Neural cell (in vitro differentiated cells): ENCODE measurements around the gene CPAMD8. TPM values are rescaled to one million over a fixed set of nuclear protein-coding genes. Genes with fewer than 3 reads are reported as not detected.

ENCODE experiments used
- H2AFZ ChIP-seq: fragments of 200-600, 300-800 bp; sonication (generic), shearing (Covaris generic); 2 replicates; pipeline ENCODE4 v1.6.0; 2014; ENCODE audit warnings: low read depth, mild to moderate bottlenecking, antibody characterized with exemption, low read length, moderate library complexity
- H3F3A ChIP-seq: fragments of 200-600 bp; shearing (Covaris generic); 2 replicates; pipeline ENCODE4 v1.6.1; 2016; ENCODE audit warnings: mild to moderate bottlenecking, moderate library complexity, mixed read lengths, antibody characterized with exemption, low read length; ENCODE audit not compliant: insufficient read depth, poor library complexity, severe bottlenecking
- H3K27ac ChIP-seq: fragments of 200-600, 300-800 bp; sonication (generic), shearing (Covaris generic); 2 replicates; pipeline ENCODE4 v1.5.1; 2014; ENCODE audit warnings: mild to moderate bottlenecking, low read length, moderate library complexity
- H3K27me3 ChIP-seq: fragments of 300-800, 200-600 bp; sonication (generic), shearing (Covaris generic); 2 replicates; pipeline ENCODE4 v1.6.0; 2014; ENCODE audit warnings: mild to moderate bottlenecking, low read depth, low read length, moderate library complexity; ENCODE audit not compliant: insufficient read depth
- H3K36me3 ChIP-seq: fragments of 300-800, 200-600 bp; sonication (generic), shearing (Covaris generic); 2 replicates; pipeline ENCODE4 v1.5.1; 2014; ENCODE audit warnings: mild to moderate bottlenecking, antibody characterized with exemption, low read length, moderate library complexity; ENCODE audit not compliant: insufficient read depth
- H3K4me2 ChIP-seq: fragments of 300-800, 200-600 bp; sonication (generic), shearing (Covaris generic); 2 replicates; pipeline ENCODE4 v1.6.0; 2014; ENCODE audit warnings: mild to moderate bottlenecking, low read length
- H3K4me3 ChIP-seq: fragments of 300-800, 200-600 bp; sonication (generic), shearing (Covaris generic); 2 replicates; pipeline ENCODE4 v1.5.1; 2014; ENCODE audit warnings: mild to moderate bottlenecking, low read length, moderate library complexity
- H3K79me2 ChIP-seq: fragments of 200-600 bp; shearing (Covaris generic); replicated peaks from 2 replicates; pipeline ENCODE4 v1.6.0; 2014; ENCODE audit warnings: mild to moderate bottlenecking, low read length, moderate library complexity; ENCODE audit not compliant: insufficient read depth
- H3K9ac ChIP-seq: fragments of 300-800, 200-600 bp; sonication (generic), shearing (Covaris generic); 2 replicates; pipeline ENCODE4 v1.6.1; 2016; ENCODE audit warnings: mild to moderate bottlenecking, low read length, mixed read lengths
- H3K9me2 ChIP-seq: fragments of 200-600 bp; shearing (Covaris generic); 2 replicates; pipeline ENCODE4 v1.6.1; 2016; ENCODE audit warnings: mild to moderate bottlenecking, low read length, mixed read lengths; ENCODE audit not compliant: insufficient read depth
- H3K9me3 ChIP-seq: fragments of 200-600, 300-800 bp; sonication (generic), shearing (Covaris generic); 2 replicates; pipeline ENCODE4 v1.6.1; 2016; ENCODE audit warnings: mild to moderate bottlenecking, mixed run types, low read length, moderate library complexity, mixed read lengths
- H4K20me1 ChIP-seq: fragments of 200-600 bp; shearing (Covaris generic); 2 replicates; pipeline ENCODE4 v1.6.1; 2016; ENCODE audit warnings: mild to moderate bottlenecking, mixed run types; ENCODE audit not compliant: insufficient read depth
- CTCF ChIP-seq: fragments of 450-650 bp; IDR thresholded peaks from 2 replicates; pipeline ENCODE4 v1.5.1; 2014; ENCODE audit warnings: antibody characterized with exemption, mild to moderate bottlenecking, moderate library complexity; ENCODE audit not compliant: poor library complexity, severe bottlenecking
- EP300 ChIP-seq: fragments of 450-650 bp; conservative IDR thresholded peaks from 2 replicates; pipeline ENCODE4 v1.6.1; 2014; ENCODE audit warnings: antibody characterized with exemption, mild to moderate bottlenecking, moderate library complexity; ENCODE audit not compliant: poor library complexity, severe bottlenecking
- EZH2 ChIP-seq: fragments of 200-600, 300-800 bp; shearing (Covaris generic), sonication (generic); IDR thresholded peaks from 2 replicates; pipeline ENCODE4 v1.6.1; 2014; ENCODE audit warnings: antibody characterized with exemption, low read length, borderline replicate concordance, mild to moderate bottlenecking; ENCODE audit not compliant: insufficient read depth, poor library complexity, severe bottlenecking
- MXI1 ChIP-seq: fragments of 450-650 bp; conservative IDR thresholded peaks from 2 replicates; pipeline ENCODE4 v1.6.1; 2014; ENCODE audit warnings: antibody characterized with exemption, mild to moderate bottlenecking; ENCODE audit not compliant: poor library complexity, severe bottlenecking
- POLR2AphosphoS5 ChIP-seq: IDR thresholded peaks from 2 replicates; pipeline ENCODE4 v1.6.1; 2012
- RAD21 ChIP-seq: fragments of 450-650 bp; conservative IDR thresholded peaks from 2 replicates; pipeline ENCODE4 v1.6.1; 2014; ENCODE audit warnings: antibody characterized with exemption, mild to moderate bottlenecking, moderate library complexity
- REST ChIP-seq: IDR thresholded peaks from 2 replicates; pipeline ENCODE4 v1.6.1; 2012; ENCODE audit warnings: borderline replicate concordance
- SMC3 ChIP-seq: fragments of 450-650 bp; conservative IDR thresholded peaks from 2 replicates; pipeline ENCODE4 v1.6.1; 2014; ENCODE audit warnings: antibody characterized with exemption, mild to moderate bottlenecking, moderate library complexity; ENCODE audit not compliant: poor library complexity
- TAF1 ChIP-seq: IDR thresholded peaks from 2 replicates; pipeline ENCODE4 v1.6.1; 2012; ENCODE audit warnings: low read depth
- polyA plus RNA-seq: library from polyadenylated mRNA; depleted of rRNA; stranded (reverse); fragments of >200 nt; gene quantifications from 2 replicates; pipeline ENCODE4 v1.2.3, GENCODE V29; 2014

Gene CPAMD8
- polyA plus RNA-seq, 1 donor from 2014 or later: 1.9 TPM

- TF ChIP-seq POLR2AphosphoS5: no peak
- no peak for TF ChIP-seq RAD21
- TF ChIP-seq SMC3: no peak
- no peak for TF ChIP-seq EZH2
- no peak for TF ChIP-seq CTCF
- TF ChIP-seq MXI1: no peak
- TF ChIP-seq REST: no peak
- Histone ChIP-seq H3K36me3 (no peaks in the 10 kb centered on the region), H4K20me1 (no peaks in the 10 kb centered on the region), H3K9me2 (no peaks in the 10 kb centered on the region), H3K4me3 (no peak overlapping the region), H3K27ac (no peak overlapping the region), H3K9ac (no peak overlapping the region), H3K27me3 (no peaks in the 10 kb centered on the region), H3K9me3 (no peaks in the 10 kb centered on the region), H3F3A (no peaks in the 10 kb centered on the region), H3K79me2 (no peaks in the 10 kb centered on the region), H3K4me2 (no peak overlapping the region), H2AFZ (no peak overlapping the region)
Measured at GRCh38 chr19:16872728-16873127, 153.9 kb downstream of the CPAMD8 start.

DNA sequence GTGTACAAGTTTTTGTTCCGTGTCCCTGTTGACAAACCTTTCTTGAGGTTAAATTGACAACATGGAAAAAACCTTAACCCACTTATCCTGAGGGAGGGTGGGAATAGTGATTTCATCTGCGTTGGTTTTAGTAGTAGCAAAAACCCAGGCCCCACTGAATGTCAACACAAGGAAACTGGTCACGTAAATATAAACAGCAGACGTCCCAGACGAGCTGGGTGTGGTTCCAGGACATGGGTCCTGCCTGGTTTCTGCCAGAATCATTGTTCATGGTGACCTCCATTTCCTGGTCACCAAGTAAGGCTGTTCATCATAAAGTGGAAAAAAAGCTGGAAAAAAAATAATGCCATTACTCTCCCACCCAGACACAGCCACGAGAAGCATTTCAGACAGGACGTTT lies 154.7 kb downstream of the CPAMD8 start:
- Histone ChIP-seq H3K36me3 (peaks cover 4% of the 10 kb centered on the region), H3K4me3 (no peak overlapping the region), H3K79me2 (no peaks in the 10 kb centered on the region), H3K9ac (no peak overlapping the region), H4K20me1 (no peaks in the 10 kb centered on the region), H3K9me2 (no peaks in the 10 kb centered on the region), H3K27ac (no peak overlapping the region), H3K27me3 (no peaks in the 10 kb centered on the region), H3K4me2 (no peak overlapping the region), H3K9me3 (no peaks in the 10 kb centered on the region), H2AFZ (no peak overlapping the region), H3F3A (no peaks in the 10 kb centered on the region)
- TF ChIP-seq EZH2: no peak
- TF ChIP-seq TAF1: no peak
- no peak for TF ChIP-seq POLR2AphosphoS5

DNA sequence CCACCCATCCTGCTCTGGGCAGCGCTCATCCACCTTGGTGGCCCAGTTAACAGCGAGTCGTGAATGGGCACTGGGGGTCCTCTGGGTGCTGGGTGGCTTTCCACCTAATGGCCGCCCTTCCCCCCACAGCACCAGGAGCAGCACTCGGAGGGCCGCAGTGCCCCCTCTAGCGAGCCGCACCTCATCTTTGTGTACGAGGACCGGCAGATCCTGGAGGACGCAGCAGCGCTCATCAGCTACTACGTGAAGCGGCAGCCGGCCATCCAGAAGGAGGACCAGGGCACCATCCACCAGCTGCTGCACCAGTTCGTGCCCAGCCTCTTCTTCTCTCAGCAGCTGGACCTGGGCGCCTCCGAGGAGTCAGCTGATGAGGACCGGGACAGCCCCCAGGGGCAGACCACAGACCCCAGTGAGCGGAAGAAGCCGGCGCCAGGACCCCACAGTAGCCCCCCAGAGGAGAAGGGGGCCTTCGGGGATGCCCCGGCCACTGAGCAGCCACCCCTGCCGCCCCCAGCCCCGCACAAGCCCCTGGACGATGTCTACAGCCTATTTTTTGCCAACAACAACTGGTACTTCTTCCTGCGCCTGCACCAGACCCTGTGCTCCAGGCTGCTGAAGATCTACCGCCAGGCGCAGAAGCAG lies 157.2 kb downstream of the CPAMD8 start:
- H2AFZ ChIP-seq: no peak overlapping the region
- TF ChIP-seq REST (no peak), MXI1 (no peak), SMC3 (no peak), EP300 (no peak), EZH2 (no peak), CTCF (no peak), POLR2AphosphoS5 (no peak), RAD21 (no peak), TAF1 (no peak)
- no peak overlapping the region for H3K9ac ChIP-seq
- H3K27me3 ChIP-seq: no peaks in the 10 kb centered on the region
- H3K4me2 ChIP-seq: no peak overlapping the region
- H3K36me3 ChIP-seq: peaks cover 4% of the 10 kb centered on the region
- H3K9me3 ChIP-seq: no peaks in the 10 kb centered on the region
- no peaks in the 10 kb centered on the region for H3K9me2 ChIP-seq
- no peak overlapping the region for H3K4me3 ChIP-seq
- no peaks in the 10 kb centered on the region for H4K20me1 ChIP-seq
- H3K79me2 ChIP-seq: no peaks in the 10 kb centered on the region
- H3F3A ChIP-seq: no peaks in the 10 kb centered on the region
- H3K27ac ChIP-seq: no peak overlapping the region
